Astrocyte of the cerebellum (primary cell): ENCODE data around the gene ATP13A1.
"Not testable (repeated sequence)": the region's sequence is repeated elsewhere in the genome, so short reads cannot be mapped to it uniquely, and the experiment has no call there.

Experiments used
- DNase-seq: peaks from one replicate; pipeline ENCODE4 v3.0.0-alpha.2; 2011; ENCODE audit warnings: low read depth
- H3K4me3 ChIP-seq: 2 replicates; pipeline ENCODE4 v1.5.1; 2011; ENCODE audit warnings: mild to moderate bottlenecking, low read depth, low read length, moderate library complexity
- CTCF ChIP-seq: IDR thresholded peaks from 2 replicates; pipeline ENCODE4 v1.5.1; 2012; ENCODE audit warnings: low read length, low read depth, moderate library complexity, mild to moderate bottlenecking; ENCODE audit errors: missing control alignments
- in situ Hi-C: cut with HindIII; loops from 2 replicates; pipeline ENCODE4 v1.10.0; 2017; ENCODE audit warnings: low sequenced_read_pairs

ATP13A1 gene

GRCh38 chr19:19679176-19680073 is 15.9 kb upstream of the ATP13A1 start:
- H3K4me3 ChIP-seq, result no peak overlapping the region
- no peak for TF ChIP-seq CTCF
- no peak for DNase-seq
- in situ Hi-C loops, result no loop called here

- TF ChIP-seq CTCF, result no peak
- no peak overlapping the region for H3K4me3 ChIP-seq
- in situ Hi-C loops, result no loop called here
- no peak for DNase-seq
These were observed 14.1 kb upstream of the ATP13A1 start for GRCh38 chr19:19677579-19677978.

DNA sequence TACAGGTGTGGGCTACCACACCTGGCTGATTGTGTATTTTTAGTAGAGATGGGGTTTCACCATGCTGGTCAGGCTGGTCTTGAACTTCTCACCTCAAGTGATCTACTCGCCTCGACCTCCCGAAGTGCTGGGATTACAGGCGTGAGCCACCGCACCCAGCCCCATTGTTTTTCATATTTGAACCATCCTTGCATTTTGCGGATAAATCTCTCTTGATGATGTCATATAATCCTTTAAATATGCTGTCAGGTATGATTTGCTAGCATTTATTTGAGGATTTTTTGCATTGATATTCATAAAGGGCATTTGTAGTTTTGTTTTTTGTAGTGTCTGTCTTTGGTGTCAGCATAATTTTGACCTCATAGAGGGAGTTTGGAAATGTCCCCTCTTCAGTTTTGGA is 10.8 kb upstream of the ATP13A1 start:
- no peak for DNase-seq
- no peak for TF ChIP-seq CTCF
- no peak overlapping the region for H3K4me3 ChIP-seq
- in situ Hi-C loops, result no loop called here

- DNase-seq, result no peak
- TF ChIP-seq CTCF, result no peak
These were observed 9.3 kb upstream of the ATP13A1 start for GRCh38 chr19:19672816-19673215.

GRCh38 chr19:19670070-19670551 is 6.6 kb upstream of the ATP13A1 start:
- no peak for TF ChIP-seq CTCF
- peak overlapping the region; percentile 94 for H3K4me3 ChIP-seq
- no peak for DNase-seq
- in situ Hi-C loops, result no loop called here

More at GRCh38 chr19:19672816-19673215, 9.3 kb upstream of the ATP13A1 start:
- in situ Hi-C loops, result no loop called here
- no peak overlapping the region for H3K4me3 ChIP-seq

- TF ChIP-seq CTCF, result no peak
- in situ Hi-C loops, result no loop called here
- peak within 1 kb of the TSS; percentile 94 for H3K4me3 ChIP-seq
These were observed 4.9 kb upstream of the ATP13A1 start, which contains the start of gene ZNF101 for GRCh38 chr19:19668230-19669012. TSS of gene ZNF101 (plus strand) at chr19:19668839. CDS start at chr19:19668964, 125 bp downstream.

GRCh38 chr19:19665420-19665948 is 2.0 kb upstream of the ATP13A1 start:
- H3K4me3 ChIP-seq, DNase-seq, in situ Hi-C loops: not testable (repeated sequence)

More at GRCh38 chr19:19668230-19669012, 4.9 kb upstream of the ATP13A1 start, which contains the start of gene ZNF101:
- peak; percentile 57 for DNase-seq
